IMR-90 (cell line): ENCODE data around the gene KLC4. TPM values are rescaled to one million over a fixed set of nuclear protein-coding genes. Genes with fewer than 3 reads are reported as not detected.

Experiments used
- ATAC-seq: fragments of 200-7000 bp; cut with Tn5 transposase; 2 replicates; pipeline ENCODE4 v1.9.1; 2020; ENCODE audit warnings: low read depth, mild to moderate bottlenecking, moderate library complexity
- BruUV-seq: library from RNA; stranded (reverse); fragments of 400-500 nt; replicated peaks from 2 replicates; lab custom pipeline; 2021; lab: Mats Ljungman, UMichigan
- CTCF ChIA-PET: fragments of 300-600 bp; formaldehyde crosslinking; extraction: SDS; loops from one replicate; lab custom pipeline; 2021; ENCODE audit warnings: antibody characterized with exemption; lab: Yijun Ruan, JAX
- POLR2A ChIA-PET: fragments of 300-600 bp; sonication (Branson Sonifier 250); formaldehyde crosslinking; loops from one replicate; lab custom pipeline; 2022; ENCODE audit warnings: antibody characterized with exemption; ENCODE audit not compliant: unreplicated experiment; lab: Charles Lee
- DNase-seq: peaks from one replicate; pipeline ENCODE4 v3.0.0; 2013
- H2AFZ ChIP-seq: replicated peaks from 2 replicates; pipeline ENCODE3; 2013; ENCODE audit warnings: low read length, mild to moderate bottlenecking; ENCODE audit not compliant: poor library complexity
- H2AK5ac ChIP-seq: 2 replicates; pipeline ENCODE4 v1.6.1; 2013; ENCODE audit warnings: low read depth, low read length, inconsistent platforms
- H2AK9ac ChIP-seq: replicated peaks from 2 replicates; pipeline ENCODE3; 2013; ENCODE audit warnings: mild to moderate bottlenecking, low read depth, low read length, moderate library complexity; ENCODE audit not compliant: poor library complexity
- H2BK120ac ChIP-seq: 2 replicates; pipeline ENCODE4 v1.6.1; 2013; ENCODE audit warnings: low read depth, low read length, inconsistent platforms
- H2BK15ac ChIP-seq: 3 replicates; pipeline ENCODE4 v1.6.1; 2013; ENCODE audit warnings: low read depth, low read length, inconsistent platforms
- H2BK20ac ChIP-seq: 2 replicates; pipeline ENCODE4 v1.6.1; 2013; ENCODE audit warnings: low read depth, mild to moderate bottlenecking, inconsistent platforms, low read length, moderate library complexity
- H2BK5ac ChIP-seq: 2 replicates; pipeline ENCODE4 v1.6.1; 2013; ENCODE audit warnings: mild to moderate bottlenecking, low read depth, low read length, inconsistent platforms; ENCODE audit not compliant: poor library complexity, severe bottlenecking
- H3K14ac ChIP-seq: replicated peaks from 2 replicates; pipeline ENCODE4 v1.6.1; 2013; ENCODE audit warnings: low read depth, low read length, inconsistent platforms
- H3K18ac ChIP-seq: 2 replicates; pipeline ENCODE4 v1.6.1; 2013; ENCODE audit warnings: low read depth, low read length, control low read depth
- H3K23ac ChIP-seq: 2 replicates; pipeline ENCODE4 v1.6.1; 2013; ENCODE audit warnings: low read depth, low read length, inconsistent platforms
- H3K27ac ChIP-seq: 2 replicates; pipeline ENCODE4 v1.5.1; 2013; ENCODE audit warnings: mild to moderate bottlenecking, control low read depth, low read length; ENCODE audit not compliant: insufficient read depth
- H3K27me3 ChIP-seq: 2 replicates; pipeline ENCODE4 v1.6.1; 2013; ENCODE audit warnings: low read length; ENCODE audit not compliant: control insufficient read depth, insufficient read depth
- H3K36me3 ChIP-seq: 2 replicates; pipeline ENCODE4 v1.6.1; 2013; ENCODE audit warnings: low read length, mixed read lengths; ENCODE audit not compliant: control insufficient read depth, insufficient read depth
- H3K4ac ChIP-seq: 2 replicates; pipeline ENCODE4 v1.6.1; 2013; ENCODE audit warnings: low read depth, low read length, inconsistent platforms
- H3K4me1 ChIP-seq: 2 replicates; pipeline ENCODE4 v1.6.1; 2013; ENCODE audit warnings: low read length, mixed read lengths; ENCODE audit not compliant: control insufficient read depth, insufficient read depth
- H3K4me2 ChIP-seq: 2 replicates; pipeline ENCODE4 v1.6.1; 2013; ENCODE audit warnings: low read depth, mild to moderate bottlenecking, control low read depth, low read length, moderate library complexity
- H3K4me3 ChIP-seq: 2 replicates; pipeline ENCODE4 v1.5.1; 2013; ENCODE audit warnings: low read depth, mild to moderate bottlenecking, control low read depth, low read length, moderate library complexity; ENCODE audit not compliant: insufficient read depth
- H3K56ac ChIP-seq: 2 replicates; pipeline ENCODE4 v1.6.1; 2013; ENCODE audit warnings: low read length, inconsistent platforms; ENCODE audit not compliant: insufficient read depth; ENCODE audit errors: extremely low read depth
- H3K79me1 ChIP-seq, 2 experiments: 2 replicates each; pipeline ENCODE4 v1.6.1; 2013; ENCODE audit warnings: low read length in 2 of 2, inconsistent platforms in 1 of 2, low read depth in 1 of 2
- H3K9ac ChIP-seq: 2 replicates; pipeline ENCODE4 v1.6.1; 2013; ENCODE audit warnings: low read depth, low read length, control low read depth
- H3K9me1 ChIP-seq: 2 replicates; pipeline ENCODE4 v1.6.1; 2013; ENCODE audit warnings: low read length, inconsistent platforms; ENCODE audit not compliant: insufficient read depth
- H3K9me3 ChIP-seq: 2 replicates; pipeline ENCODE4 v1.6.1; 2013; ENCODE audit warnings: low read length; ENCODE audit not compliant: control insufficient read depth, insufficient read depth
- H4K20me1 ChIP-seq: 2 replicates; pipeline ENCODE4 v1.6.1; 2013; ENCODE audit warnings: low read length, inconsistent platforms; ENCODE audit not compliant: insufficient read depth
- H4K5ac ChIP-seq: 2 replicates; pipeline ENCODE4 v1.6.1; 2013; ENCODE audit warnings: mild to moderate bottlenecking, low read depth, low read length, control low read depth
- H4K8ac ChIP-seq, 2 experiments: 2 replicates each; pipeline ENCODE4 v1.6.1; 2013; ENCODE audit warnings: low read depth in 2 of 2, low read length in 2 of 2, control low read depth in 1 of 2, inconsistent platforms in 1 of 2
- H4K91ac ChIP-seq: 2 replicates; pipeline ENCODE4 v1.6.1; 2013; ENCODE audit warnings: low read depth, low read length, inconsistent platforms; ENCODE audit not compliant: insufficient read depth
- BHLHE40 ChIP-seq: fragments of 150-350 bp; IDR thresholded peaks from 2 replicates; pipeline ENCODE4 v1.6.1; 2016; ENCODE audit warnings: mild to moderate bottlenecking, low read depth, low read length
- CEBPB ChIP-seq: IDR thresholded peaks from 2 replicates; pipeline ENCODE4 v1.6.1; 2012; ENCODE audit warnings: low read depth, low read length, improper control_type of control experiment
- CHD1 ChIP-seq: IDR thresholded peaks from 2 replicates; pipeline ENCODE4 v1.6.1; 2012; ENCODE audit warnings: low read depth, low read length, improper control_type of control experiment
- CTCF ChIP-seq: conservative IDR thresholded peaks from 2 replicates; pipeline ENCODE4 v1.5.1; 2012; ENCODE audit warnings: mild to moderate bottlenecking, low read depth, low read length, improper control_type of control experiment
- FOS ChIP-seq: fragments of 150-350 bp; IDR thresholded peaks from 2 replicates; pipeline ENCODE4 v1.6.1; 2016; ENCODE audit warnings: low read depth, low read length
- MAFK ChIP-seq: IDR thresholded peaks from 2 replicates; pipeline ENCODE4 v1.6.1; 2012; ENCODE audit warnings: low read depth, low read length, improper control_type of control experiment
- MAZ ChIP-seq: IDR thresholded peaks from 2 replicates; pipeline ENCODE4 v1.6.1; 2012; ENCODE audit warnings: low read depth, mild to moderate bottlenecking, low read length, improper control_type of control experiment, moderate library complexity, borderline replicate concordance
- MXI1 ChIP-seq: IDR thresholded peaks from 2 replicates; pipeline ENCODE4 v1.6.1; 2012; ENCODE audit warnings: low read depth, mild to moderate bottlenecking, low read length, moderate library complexity, borderline replicate concordance
- NFE2L2 ChIP-seq: fragments of 150-350 bp; IDR thresholded peaks from 2 replicates; pipeline ENCODE4 v1.6.1; 2016; ENCODE audit warnings: low read depth, mild to moderate bottlenecking, low read length
- POLR2A ChIP-seq: IDR thresholded peaks from 2 replicates; pipeline ENCODE4 v1.6.1; 2012; ENCODE audit warnings: mild to moderate bottlenecking, low read depth, low read length
- RAD21 ChIP-seq: IDR thresholded peaks from 2 replicates; pipeline ENCODE4 v1.6.1; 2012; ENCODE audit warnings: low read length, improper control_type of control experiment
- RCOR1 ChIP-seq: IDR thresholded peaks from 2 replicates; pipeline ENCODE4 v1.6.1; 2012; ENCODE audit warnings: mild to moderate bottlenecking, low read length, improper control_type of control experiment; ENCODE audit not compliant: insufficient replicate concordance
- RFX5 ChIP-seq: IDR thresholded peaks from 2 replicates; pipeline ENCODE4 v1.8.0; 2012; ENCODE audit warnings: low read depth, mild to moderate bottlenecking, low read length, moderate library complexity
- SMC3 ChIP-seq: fragments of 150-350 bp; IDR thresholded peaks from 2 replicates; pipeline ENCODE4 v1.6.1; 2016; ENCODE audit warnings: low read depth, mild to moderate bottlenecking, antibody characterized with exemption, low read length, moderate library complexity
- WGBS, 2 experiments: methylation state at CpG; one replicate each; pipeline versions ENCODE4 v1.1.5 to v1.1.7; 2013; ENCODE audit warnings: missing lambda C conversion rate in 2 of 2; ENCODE audit not compliant: insufficient read length in 1 of 2; ENCODE audit errors: extremely low coverage in 2 of 2; 5-methylcytosine and 5-hydroxymethylcytosine counted together
- dilution Hi-C: fragments of 300-500 bp; cut with HindIII; formaldehyde crosslinking; loops from one replicate; pipeline ENCODE4 v1.14.3; 2018; ENCODE audit warnings: low sequenced_read_pairs; ENCODE audit not compliant: unreplicated experiment
- in situ Hi-C: fragments of 300-500 bp; cut with MboI; formaldehyde crosslinking; loops from 3 replicates; pipeline ENCODE4 v1.14.3; 2019; ENCODE audit warnings: low sequenced_read_pairs, inconsistent platforms, mixed read lengths
- intact Hi-C: fragments of 100-400 bp; cut with micrococcal nuclease; formaldehyde crosslinking; loops from 2 replicates; pipeline ENCODE4 v1.10.0; 2022
- polyA plus RNA-seq, 3 experiments: library from polyadenylated mRNA; depleted of rRNA; stranded (reverse); fragments of >200 nt; gene quantifications; 2 replicates each; pipeline ENCODE4 v1.2.3, GENCODE V29; 2012; ENCODE audit warnings: low replicate concordance in 1 of 3
- total RNA-seq: library from RNA; depleted of rRNA; stranded (reverse); fragments of >200 nt; gene quantifications from 2 replicates; pipeline ENCODE4 v1.2.3, GENCODE V29; 2012
- TF ChIP-seq, protein P1 (sequence below): fragments of 150-350 bp; IDR thresholded peaks from 2 replicates; pipeline ENCODE4 v1.6.1; 2017; ENCODE audit warnings: mild to moderate bottlenecking, antibody characterized with exemption, low read length, low read depth
- TF ChIP-seq, protein P2 (sequence below): fragments of 150-350 bp; IDR thresholded peaks from 2 replicates; pipeline ENCODE4 v1.6.1; 2016; ENCODE audit warnings: low read depth, mild to moderate bottlenecking, low read length, moderate library complexity, borderline replicate concordance

The KLC4 gene
- total and polyA plus RNA-seq, 2 of the 4 experiments (the other 2 are of a cell fraction): 10.9 to 13.0 TPM

DNA sequence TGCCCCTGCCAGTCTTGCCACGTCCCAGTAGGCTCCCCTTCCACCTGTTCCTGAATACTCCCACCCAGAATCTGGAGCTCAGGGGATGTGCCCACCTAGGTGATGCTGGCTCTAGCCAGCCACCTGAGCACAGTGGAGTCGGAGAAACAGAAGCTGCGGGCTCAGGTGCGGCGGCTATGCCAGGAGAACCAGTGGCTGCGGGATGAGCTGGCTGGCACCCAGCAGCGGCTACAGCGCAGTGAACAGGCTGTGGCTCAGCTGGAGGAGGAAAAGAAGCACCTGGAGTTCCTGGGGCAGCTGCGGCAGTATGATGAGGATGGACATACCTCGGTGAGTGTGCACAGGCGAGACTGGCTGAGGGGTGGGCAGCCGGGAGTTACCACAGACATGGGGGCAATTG lies 3.4 kb downstream of the KLC4 start:
- Histone ChIP-seq H3K14ac (no peak overlapping the region), H3K79me1 (peaks cover 16 to 33% of the 10 kb centered on the region in 2 experiments), H3K27me3 (no peaks in the 10 kb centered on the region), H3K4ac (no peak overlapping the region), H3K4me2 (no peak overlapping the region), H2BK20ac (no peak overlapping the region), H3K9me1 (peaks cover 8% of the 10 kb centered on the region; the same call in 1 of the 2 replicates), H3K9ac (no peak overlapping the region), H2BK15ac (no peak overlapping the region), H3K18ac (no peak overlapping the region), H4K8ac (no peak overlapping the region), H2AK5ac (no peak overlapping the region), H4K91ac (no peak overlapping the region), H3K4me3 (no peak overlapping the region), H4K5ac (no peak overlapping the region), H3K36me3 (peaks cover 18% of the 10 kb centered on the region), H3K4me1 (peaks cover 9% of the 10 kb centered on the region; the same call in 1 of the 2 replicates), H3K23ac (no peak overlapping the region), H4K20me1 (no peaks in the 10 kb centered on the region), H3K56ac (no peak overlapping the region), H2AK9ac (no peak overlapping the region), H3K27ac (no peak overlapping the region), H2BK120ac (no peak overlapping the region), H2AFZ (no peak overlapping the region), H3K9me3 (no peaks in the 10 kb centered on the region), H2BK5ac (no peak overlapping the region)
- TF ChIP-seq RCOR1: no peak
- TF ChIP-seq MXI1: no peak
- TF ChIP-seq RFX5: no peak
- TF ChIP-seq, protein P1, sequence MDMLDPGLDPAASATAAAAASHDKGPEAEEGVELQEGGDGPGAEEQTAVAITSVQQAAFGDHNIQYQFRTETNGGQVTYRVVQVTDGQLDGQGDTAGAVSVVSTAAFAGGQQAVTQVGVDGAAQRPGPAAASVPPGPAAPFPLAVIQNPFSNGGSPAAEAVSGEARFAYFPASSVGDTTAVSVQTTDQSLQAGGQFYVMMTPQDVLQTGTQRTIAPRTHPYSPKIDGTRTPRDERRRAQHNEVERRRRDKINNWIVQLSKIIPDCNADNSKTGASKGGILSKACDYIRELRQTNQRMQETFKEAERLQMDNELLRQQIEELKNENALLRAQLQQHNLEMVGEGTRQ: no peak
- no peak for TF ChIP-seq CTCF
- no peak for TF ChIP-seq MAZ
- TF ChIP-seq POLR2A: no peak
- TF ChIP-seq SMC3: no peak
- no peak for TF ChIP-seq FOS
- no peak for TF ChIP-seq NFE2L2
- TF ChIP-seq, protein P2, sequence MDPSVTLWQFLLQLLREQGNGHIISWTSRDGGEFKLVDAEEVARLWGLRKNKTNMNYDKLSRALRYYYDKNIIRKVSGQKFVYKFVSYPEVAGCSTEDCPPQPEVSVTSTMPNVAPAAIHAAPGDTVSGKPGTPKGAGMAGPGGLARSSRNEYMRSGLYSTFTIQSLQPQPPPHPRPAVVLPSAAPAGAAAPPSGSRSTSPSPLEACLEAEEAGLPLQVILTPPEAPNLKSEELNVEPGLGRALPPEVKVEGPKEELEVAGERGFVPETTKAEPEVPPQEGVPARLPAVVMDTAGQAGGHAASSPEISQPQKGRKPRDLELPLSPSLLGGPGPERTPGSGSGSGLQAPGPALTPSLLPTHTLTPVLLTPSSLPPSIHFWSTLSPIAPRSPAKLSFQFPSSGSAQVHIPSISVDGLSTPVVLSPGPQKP: no peak
- TF ChIP-seq BHLHE40: no peak
- no peak for TF ChIP-seq CEBPB
- TF ChIP-seq MAFK: no peak
- TF ChIP-seq RAD21: no peak
- no peak for TF ChIP-seq CHD1
- in situ Hi-C loops: no loop called here
- CTCF ChIA-PET: no interaction called here
- dilution Hi-C loops: no loop called here
- no TSS peak for BruUV-seq
- ATAC-seq (no peak), DNase-seq (no peak)
- intact Hi-C loops: no loop called here
- 93% methylated on average over 6 of the region's 12 CpGs; no CpG with 5 or more reads in 1 of the 2 experiments for WGBS, 2 experiments
- POLR2A ChIA-PET: no interaction called here
